ENCODE results near the gene KDM4C.

Gene KDM4C

DNA sequence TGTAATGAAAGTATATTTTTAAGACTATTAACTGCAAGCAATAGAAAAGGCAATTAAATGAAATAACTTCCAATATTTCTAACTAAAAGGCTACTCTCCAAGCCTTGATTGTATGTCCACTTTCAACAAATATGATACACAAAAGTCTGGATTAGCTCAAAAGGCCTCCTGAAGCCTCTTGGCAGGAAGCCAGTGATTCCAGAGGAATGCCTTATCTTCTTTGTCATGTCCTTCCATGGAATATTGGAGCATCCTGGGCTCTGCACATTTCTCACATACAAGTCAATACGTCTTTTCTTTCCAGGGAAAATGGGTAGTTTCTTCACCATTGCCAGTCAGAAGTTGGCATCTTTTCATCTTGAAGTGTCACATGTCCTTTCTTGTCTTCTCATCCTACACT, 357.8 kb downstream of the KDM4C start:
- FAIRE-seq: no peak

DNA sequence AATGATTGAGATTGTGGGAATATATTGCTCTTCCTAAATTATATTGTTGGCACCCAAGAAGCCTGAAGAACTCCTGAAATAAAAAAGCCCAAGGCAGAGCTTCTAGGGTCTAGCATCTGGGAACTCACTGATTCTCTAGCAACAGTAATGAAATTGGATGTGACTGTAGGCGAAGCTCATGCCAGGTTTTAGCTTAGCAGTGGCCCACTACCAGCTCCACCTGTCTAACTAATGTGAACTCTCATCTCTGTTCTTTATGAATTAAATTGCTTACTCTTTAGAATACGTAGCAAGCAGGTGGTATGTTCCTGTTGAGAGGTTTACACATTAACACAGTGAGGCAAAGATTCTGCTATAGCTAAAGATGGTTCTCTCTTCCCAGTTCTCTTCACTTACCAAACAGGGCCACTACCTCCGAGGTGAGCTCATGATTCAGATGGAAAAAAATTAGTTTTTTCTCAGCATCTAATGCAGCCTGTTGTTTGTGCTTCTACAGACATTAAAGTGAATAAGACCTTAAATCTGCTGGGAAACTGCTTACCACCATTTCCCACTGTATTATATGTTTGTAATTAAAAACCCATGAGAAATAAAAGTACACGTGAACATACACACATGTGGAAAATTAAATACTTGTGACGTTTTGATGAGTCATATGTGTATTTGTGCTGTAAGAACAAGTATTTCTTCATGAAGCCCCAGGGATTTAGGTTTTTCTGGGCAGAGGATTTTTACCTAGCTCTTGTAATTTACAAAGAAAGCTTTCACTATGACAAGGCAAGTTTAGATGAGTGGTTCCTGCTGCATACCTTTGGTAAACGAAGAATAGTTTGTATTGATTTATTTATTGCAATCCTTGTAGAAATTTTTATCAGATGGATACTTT, 360.1 kb downstream of the KDM4C start:
- no peak for FAIRE-seq

DNA sequence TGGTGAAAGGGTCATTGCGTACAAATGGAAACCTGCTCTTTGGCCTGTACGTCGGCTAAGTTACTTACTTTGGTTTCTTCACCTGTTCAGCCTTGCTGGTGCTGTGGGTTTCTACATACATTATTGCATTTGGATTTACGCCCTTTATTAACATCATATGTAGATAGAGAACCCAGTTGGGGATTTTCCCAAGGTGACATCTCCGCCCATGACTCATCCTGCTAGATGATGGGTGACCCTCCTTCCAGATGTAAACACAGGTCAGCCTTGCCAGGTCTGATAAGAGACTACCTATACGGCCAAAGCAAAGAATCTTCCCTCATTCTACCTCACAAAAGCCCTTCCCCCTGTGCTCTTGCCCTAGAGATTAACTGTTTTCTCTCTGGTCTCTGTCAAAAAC, 360.9 kb downstream of the KDM4C start:
- FAIRE-seq: no peak

DNA sequence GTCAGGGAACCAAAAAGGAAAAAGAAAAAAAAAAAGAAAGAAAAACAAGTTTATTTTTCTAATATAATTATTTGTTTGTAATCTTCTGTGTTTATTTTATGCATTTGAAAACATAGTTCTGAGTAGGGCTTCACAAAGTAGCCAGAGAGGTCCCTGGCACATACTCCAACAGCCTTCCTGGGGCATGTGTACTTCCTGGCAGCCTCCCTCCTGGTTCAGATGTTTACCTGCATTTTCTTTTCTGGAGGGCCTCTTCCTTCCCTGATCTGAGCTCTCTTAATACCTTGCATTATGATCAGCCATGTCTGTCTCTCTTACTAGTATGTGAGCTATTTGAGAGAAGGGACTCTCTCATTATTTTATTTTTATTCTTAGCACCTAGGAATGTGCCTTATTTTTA, 361.8 kb downstream of the KDM4C start:
- no peak for FAIRE-seq

DNA sequence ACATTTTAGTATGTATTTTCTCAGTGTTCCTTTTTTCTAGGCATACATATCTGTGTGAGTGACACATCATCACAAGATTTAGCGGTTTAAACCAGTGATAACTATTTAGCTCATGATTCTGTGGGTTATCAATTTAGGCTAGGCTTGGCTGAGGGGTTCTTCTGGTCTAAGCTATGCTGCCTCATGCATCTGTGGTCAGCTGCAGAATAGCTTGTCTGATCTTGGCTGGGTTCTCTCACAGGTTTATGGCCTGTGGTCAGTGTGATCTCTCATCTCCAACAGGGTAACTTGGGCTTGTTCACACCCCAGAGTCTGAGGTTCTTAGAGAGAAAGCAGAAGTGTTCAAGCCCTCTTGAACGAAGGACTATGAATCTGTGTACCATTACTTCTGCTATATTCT, 363.3 kb downstream of the KDM4C start:
- FAIRE-seq: no peak

- no peak for FAIRE-seq
Measured at GRCh38 chr9:7121664-7122063, 363.9 kb downstream of the KDM4C start.

- no peak for FAIRE-seq
Measured at GRCh38 chr9:7123743-7124142, 366.0 kb downstream of the KDM4C start.

DNA sequence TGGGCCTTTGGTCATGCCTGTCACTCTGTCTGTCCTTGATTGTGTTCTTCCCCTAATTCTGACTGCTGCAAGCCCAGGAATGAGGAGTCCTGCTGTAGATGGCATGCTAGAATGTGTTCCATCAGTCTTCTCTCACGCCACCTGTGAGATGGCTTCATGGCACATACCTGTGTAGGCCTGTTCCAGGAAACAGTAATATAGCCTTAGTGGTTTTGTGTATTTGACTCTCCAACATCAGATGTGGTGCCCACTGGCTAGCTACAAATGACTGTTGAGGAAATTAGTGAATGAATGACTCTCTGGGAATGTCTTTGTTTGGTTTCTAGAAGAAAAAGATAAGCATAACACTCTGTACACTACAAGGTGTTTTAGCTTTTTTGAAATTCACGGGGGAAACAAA, 367.5 kb downstream of the KDM4C start:
- FAIRE-seq: no peak

- no peak for FAIRE-seq
Measured at GRCh38 chr9:7129391-7129790, 371.6 kb downstream of the KDM4C start.

- FAIRE-seq: no peak
Measured at GRCh38 chr9:7130266-7130820, 372.6 kb downstream of the KDM4C start.

DNA sequence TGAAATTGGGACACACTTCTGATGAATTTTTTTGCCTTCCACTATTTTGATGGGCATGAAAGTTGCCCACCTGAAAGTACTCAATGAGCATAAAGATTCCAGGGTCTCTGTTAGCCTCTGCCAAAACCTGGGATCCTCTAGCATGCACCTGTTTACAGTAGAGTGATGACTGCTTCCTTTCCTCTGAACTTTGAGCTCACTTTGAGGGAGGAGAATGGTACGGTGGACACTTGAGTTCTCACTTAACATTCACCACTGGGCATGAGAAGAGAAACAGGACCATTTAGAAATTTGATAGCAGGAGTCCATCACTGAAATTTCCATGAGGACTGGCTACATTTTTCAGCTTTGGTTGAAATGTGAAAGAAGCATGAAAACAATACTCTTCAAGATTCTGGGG, 374.8 kb downstream of the KDM4C start:
- FAIRE-seq: no peak

DNA sequence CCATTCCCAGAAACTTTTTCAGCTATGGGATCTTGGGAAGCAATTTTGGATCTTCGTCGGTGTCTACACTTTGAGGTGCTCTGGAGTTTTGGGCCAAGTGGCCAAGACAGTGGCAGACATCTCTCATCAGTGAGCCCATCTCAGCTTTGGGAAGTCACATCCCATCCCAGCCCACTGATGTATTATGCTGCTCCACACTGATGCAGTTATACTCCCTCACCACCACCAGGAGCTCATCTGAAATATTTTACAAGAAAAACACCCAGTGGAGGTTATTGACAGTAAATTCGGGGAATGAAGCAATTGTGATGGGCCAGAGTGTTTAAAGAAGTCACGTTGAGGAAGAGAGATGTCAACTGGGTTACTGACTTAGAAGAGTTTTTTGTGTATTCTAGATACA, 378.0 kb downstream of the KDM4C start:
- FAIRE-seq: no peak

- no peak for FAIRE-seq
Measured at GRCh38 chr9:7137040-7137439, 379.3 kb downstream of the KDM4C start.

GRCh38 chr9:7137571-7137970, 379.8 kb downstream of the KDM4C start:
- no peak for FAIRE-seq

DNA sequence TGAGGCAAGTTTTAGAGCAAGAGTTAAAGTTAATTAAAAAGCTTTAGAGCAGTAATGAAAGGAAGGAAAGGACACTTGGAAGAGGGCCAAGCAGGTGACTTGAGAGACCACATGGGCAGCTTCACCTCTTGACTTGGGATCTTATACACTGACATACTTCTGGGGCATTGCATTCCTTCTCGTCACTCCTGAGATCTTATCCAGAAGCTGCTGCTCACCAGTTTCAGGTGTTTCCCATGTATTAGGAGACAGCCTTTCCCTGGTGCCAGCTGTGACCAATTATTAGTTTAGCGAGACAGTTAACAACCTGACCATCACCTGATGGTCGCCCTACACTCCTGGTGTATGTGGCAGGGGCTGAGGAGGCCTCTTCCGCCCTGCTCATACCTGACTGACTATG, 382.1 kb downstream of the KDM4C start:
- no peak for FAIRE-seq

GRCh38 chr9:7140401-7140800, 382.6 kb downstream of the KDM4C start:
- FAIRE-seq: no peak

DNA sequence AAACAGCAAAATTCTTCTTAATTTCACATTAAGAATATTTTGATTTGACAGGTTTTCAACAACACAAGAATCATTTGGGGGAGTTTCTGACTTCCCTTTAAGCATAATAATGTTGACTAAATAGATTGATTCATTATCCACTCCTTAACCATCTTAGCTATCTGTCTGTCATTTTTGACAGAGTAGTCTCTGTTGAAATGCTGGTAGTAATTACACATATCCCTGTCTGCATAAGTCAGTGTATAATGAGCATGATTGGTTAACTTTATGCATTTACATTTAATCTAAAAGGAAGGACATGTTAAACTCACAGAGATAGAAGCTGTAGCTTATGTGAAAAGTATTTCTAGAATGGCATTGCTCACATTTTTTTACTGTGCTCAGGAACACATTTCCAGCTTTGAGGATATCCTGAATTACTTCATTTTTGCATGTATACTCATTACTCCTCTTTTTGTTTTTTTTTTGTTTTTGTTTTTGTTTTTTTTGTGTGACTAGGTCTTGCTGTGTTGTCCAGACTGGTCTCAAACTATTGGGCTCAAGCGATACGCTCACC, 385.9 kb downstream of the KDM4C start:
- FAIRE-seq: no peak

GRCh38 chr9:7144265-7145046, 386.7 kb downstream of the KDM4C start:
- FAIRE-seq: no peak

DNA sequence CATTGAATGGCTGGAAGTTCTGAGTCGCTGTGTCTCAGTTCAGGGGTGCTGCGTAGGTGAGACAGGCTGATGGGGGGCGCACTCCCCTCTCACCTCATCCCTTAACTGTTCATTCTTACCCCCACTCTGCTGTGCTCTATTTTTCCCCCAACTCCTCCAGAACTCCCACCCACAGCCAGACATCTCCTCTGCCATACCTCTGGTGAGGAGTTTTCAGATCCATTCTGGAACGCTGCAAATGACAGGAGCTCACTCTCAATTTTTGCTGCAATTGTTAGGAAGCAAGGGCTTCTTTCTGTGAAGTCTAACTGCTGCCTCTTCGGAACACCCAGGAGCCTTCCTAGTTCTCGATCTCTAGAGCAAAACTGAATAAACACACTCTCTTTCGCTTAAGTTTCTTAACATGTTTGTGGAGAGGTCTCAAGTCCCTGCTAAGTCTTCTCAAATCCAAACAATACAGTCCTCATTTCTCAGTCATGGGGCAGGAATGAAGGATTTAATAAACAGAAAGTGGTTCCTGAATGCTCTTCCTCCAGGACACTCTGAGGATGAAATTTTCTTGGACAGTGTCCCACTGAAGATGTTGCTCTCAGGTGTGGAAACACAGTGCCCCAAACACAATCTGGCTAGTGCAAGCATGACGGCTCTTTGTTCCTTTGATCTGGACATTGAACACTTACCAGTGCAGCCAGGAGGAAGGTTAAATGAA, 387.7 kb downstream of the KDM4C start:
- no peak for FAIRE-seq

GRCh38 chr9:7146582-7146981, 388.8 kb downstream of the KDM4C start:
- FAIRE-seq: no peak

DNA sequence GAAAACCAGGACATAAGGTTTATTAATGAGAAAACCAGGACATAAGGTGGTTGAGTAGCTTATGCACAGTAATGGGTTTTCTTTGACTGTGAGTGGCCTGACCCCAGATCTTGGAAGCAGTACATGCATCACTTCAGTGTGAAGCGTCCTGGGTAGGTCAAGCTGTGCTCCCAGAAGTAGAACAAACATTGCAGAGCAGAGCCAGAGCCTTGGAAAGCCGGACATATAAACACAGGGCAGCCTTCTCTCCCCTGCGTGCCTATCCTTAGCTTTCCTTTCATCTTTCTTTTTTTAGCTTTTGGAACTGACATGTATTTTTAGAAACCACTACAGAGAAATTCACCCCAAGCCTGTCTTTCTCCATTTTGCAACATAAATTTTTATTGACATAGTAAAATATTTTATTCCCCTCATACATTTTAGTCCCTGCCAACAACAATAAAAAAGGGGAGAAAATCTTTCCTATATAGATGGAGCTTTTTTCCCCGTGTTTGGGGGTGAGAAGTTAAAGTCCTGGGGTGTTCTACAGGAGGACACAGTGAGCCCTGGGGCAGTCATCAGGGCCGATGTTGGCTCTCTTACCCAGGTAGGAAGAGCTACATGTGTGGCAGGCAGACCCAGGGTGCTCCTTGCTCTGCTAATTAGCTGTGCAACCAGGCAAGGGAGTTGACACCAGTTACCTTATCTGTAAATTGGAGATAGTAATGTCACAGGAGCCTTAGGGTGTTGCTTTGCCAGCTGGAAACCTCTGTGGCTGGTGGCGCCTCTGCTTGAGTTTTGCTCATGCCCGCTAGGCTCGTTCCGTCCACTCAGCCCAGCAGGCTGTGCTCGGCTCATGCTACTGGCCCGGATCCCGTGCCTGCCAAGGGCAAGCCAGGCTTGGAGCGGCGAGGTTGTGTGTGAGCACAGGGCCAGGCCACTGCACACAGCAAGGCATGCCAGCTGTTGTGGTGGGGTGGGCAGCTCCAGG, 389.6 kb downstream of the KDM4C start:
- no peak for FAIRE-seq

Data from A204.1 (cell line).